K562 (cell line): ENCODE results near the gene RDH16. TPM values are rescaled to one million over a fixed set of nuclear protein-coding genes. Genes with fewer than 3 reads are reported as not detected.

Experiments
- BACH1 ChIP-seq: fragments of 200-800 bp; sonication (Bioruptor generic); IDR thresholded peaks from 2 replicates; pipeline ENCODE4 v1.6.1; 2016; ENCODE audit warnings: missing genetic modification characterization, missing compliant biosample characterization
- BDP1 ChIP-seq: IDR thresholded peaks from 3 replicates; pipeline ENCODE4 v1.6.1; 2011; ENCODE audit not compliant: insufficient read length, insufficient read depth
- CHD7 ChIP-seq: fragments of 200-600 bp; sonication (generic); IDR thresholded peaks from one replicate; pipeline ENCODE4 v1.6.1; 2012; ENCODE audit warnings: mild to moderate bottlenecking, low read depth, low read length, inconsistent platforms
- COPS2 ChIP-seq: fragments of 450-650 bp; conservative IDR thresholded peaks from 2 replicates; pipeline ENCODE4 v1.6.1; 2016; ENCODE audit warnings: mild to moderate bottlenecking, moderate library complexity
- CREB5 ChIP-seq: fragments of 250-450 bp; sonication (Bioruptor Pico); IDR thresholded peaks from 2 replicates; pipeline ENCODE4 v1.5.0; 2020; ENCODE audit warnings: mild to moderate bottlenecking
- IRF1 ChIP-seq: sonication (generic); formaldehyde crosslinking; IDR thresholded peaks from 2 replicates; pipeline ENCODE4 v1.8.0; 2022; ENCODE audit warnings: missing genetic modification reagents, mild to moderate bottlenecking, borderline replicate concordance
- LEF1 ChIP-seq: fragments of 450-650 bp; IDR thresholded peaks from 2 replicates; pipeline ENCODE4 v1.6.1; 2016; ENCODE audit warnings: mild to moderate bottlenecking
- NFE2 ChIP-seq: IDR thresholded peaks from 2 replicates; pipeline ENCODE4 v1.6.1; 2014; ENCODE audit warnings: antibody characterized with exemption, low read depth
- SMAD4 ChIP-seq: fragments of 250-450 bp; sonication (Bioruptor Pico); conservative IDR thresholded peaks from 2 replicates; pipeline ENCODE4 v1.8.0; 2021; ENCODE audit warnings: inconsistent platforms, mild to moderate bottlenecking, moderate library complexity
- TOE1 ChIP-seq, 2 experiments: fragments of 450-650 bp in 1 of 2; sonication (generic) in 1 of 2; formaldehyde crosslinking in 1 of 2; IDR thresholded peaks; 2 replicates each; pipeline versions ENCODE4 v1.7.1 to v1.8.0; 2016 to 2022; ENCODE audit warnings: borderline replicate concordance in 2 of 2, mild to moderate bottlenecking in 2 of 2, antibody characterized with exemption in 1 of 2, inconsistent platforms in 1 of 2, low read depth in 1 of 2, missing genetic modification reagents in 1 of 2, moderate library complexity in 1 of 2
- ZBTB2 ChIP-seq: fragments of 450-650 bp; IDR thresholded peaks from 2 replicates; pipeline ENCODE4 v1.6.1; 2016; ENCODE audit warnings: antibody characterized with exemption
- ZNF696 ChIP-seq: fragments of 250-450 bp; sonication (Bioruptor Pico); conservative IDR thresholded peaks from 2 replicates; pipeline ENCODE4 v1.4.0; 2020; ENCODE audit warnings: mild to moderate bottlenecking, moderate library complexity
- ZSCAN32 ChIP-seq: fragments of 450-650 bp; formaldehyde crosslinking; IDR thresholded peaks from 2 replicates; pipeline ENCODE4 v1.4.0; 2020; ENCODE audit warnings: mild to moderate bottlenecking, moderate library complexity
- polyA plus RNA-seq, 8 experiments: library from polyadenylated mRNA; depleted of rRNA in 4 of 8; stranded (reverse) in 5 of 8; unstranded in 3 of 8; fragments of >200 nt; fragmentation: Nextera tagmentation in 2 of 8; fragmentation: Illumina TruSeq in 1 of 8; extraction: Ambion mirVana in 2 of 8; extraction: Trizol in 1 of 8; gene quantifications; 2 replicates each; pipeline versions ENCODE4 v1.2.1 to v1.2.3, GENCODE V29; 2011 to 2014; ENCODE audit warnings: inconsistent platforms in 1 of 8, missing spikeins in 1 of 8
- total RNA-seq, 7 experiments: library from RNA; depleted of rRNA in 6 of 7; stranded (reverse); fragments of >200 nt in 6 of 7; fragmentation: Illumina TruSeq in 2 of 7; extraction: Trizol in 2 of 7; gene quantifications; 2 replicates each; pipeline versions ENCODE4 v1.2.1 to v1.2.3, GENCODE V29; 2011 to 2021; ENCODE audit warnings: low replicate concordance in 1 of 7

Gene RDH16
- total and polyA plus RNA-seq, 9 of the 15 experiments (the other 6 are each of a cell fraction or from before 2014, with no cell fraction given): 0.11 to 0.52 (median 0.22) TPM; not detected in 1

GRCh38 chr12:56988207-56988739 lies 30.9 kb upstream of the RDH16 start (continued):
- TF ChIP-seq IRF1 (CRISPR knock-in tag) (no peak), CHD7 (no peak), ZSCAN32 (CRISPR knock-in tag) (no peak), ZBTB2 (peak; percentile 87), CREB5 (CRISPR knock-in tag) (no peak), BACH1 (tag) (peak; percentile 35; the same call in 1 of the 2 replicates), NFE2 (peak; percentile 52; the same call in 1 of the 2 replicates), LEF1 (peak; percentile 100), COPS2 (no peak), BDP1 (no peak), ZNF696 (CRISPR knock-in tag) (no peak), TOE1 (IDR thresholded peaks at IDR 0.05; ENCODE audit: borderline replicate concordance) (peak; percentile 82), TOE1 (CRISPR knock-in tag; IDR thresholded peaks at IDR 0.05; ENCODE audit: borderline replicate concordance, low read depth) (no peak), SMAD4 (CRISPR knock-in tag) (peak; percentile 99)
